GM19193 (cell line): Measurements from ENCODE around the gene ZIC4.

Experiments used
- POLR2A ChIP-seq: IDR thresholded peaks from 4 replicates; pipeline ENCODE4 v1.6.1; 2011; ENCODE audit not compliant: insufficient read depth, insufficient read length; ENCODE audit errors: extremely low read depth

ZIC4 gene

GRCh38 chr3:147364771-147365170 lies 41.6 kb downstream of the ZIC4 start:
- TF ChIP-seq POLR2A, result no peak

- TF ChIP-seq POLR2A, result no peak
Observed at GRCh38 chr3:147361454-147362420, 44.6 kb downstream of the ZIC4 start.

- TF ChIP-seq POLR2A, result no peak
Observed at GRCh38 chr3:147360646-147361453, 45.5 kb downstream of the ZIC4 start.

GRCh38 chr3:147360051-147360439 lies 46.3 kb downstream of the ZIC4 start:
- TF ChIP-seq POLR2A, result no peak

GRCh38 chr3:147359177-147360050 lies 46.9 kb downstream of the ZIC4 start:
- TF ChIP-seq POLR2A, result no peak

GRCh38 chr3:147358144-147358992 lies 48.0 kb downstream of the ZIC4 start:
- TF ChIP-seq POLR2A, result no peak

- TF ChIP-seq POLR2A, result no peak
Observed at GRCh38 chr3:147356909-147357900, 49.1 kb downstream of the ZIC4 start.

- no peak for TF ChIP-seq POLR2A
Observed at GRCh38 chr3:147356145-147356908, 50.0 kb downstream of the ZIC4 start.

- TF ChIP-seq POLR2A, result no peak
Observed at GRCh38 chr3:147355753-147356090, 50.6 kb downstream of the ZIC4 start.

GRCh38 chr3:147355084-147355752 lies 51.1 kb downstream of the ZIC4 start:
- TF ChIP-seq POLR2A, result no peak

GRCh38 chr3:147354623-147355022 lies 51.7 kb downstream of the ZIC4 start:
- TF ChIP-seq POLR2A, result no peak
